NCI-H748 (cell line): ENCODE measurements around the gene SSUH2.
A peak's percentile ranks its signal among the peaks of the same experiment; 100 is the strongest.

Source experiments
- DNase-seq: peaks from one replicate; lab custom pipeline; 2025; ENCODE audit not compliant: unreplicated experiment; lab: John Stamatoyannopoulos, UW

Gene SSUH2

DNA sequence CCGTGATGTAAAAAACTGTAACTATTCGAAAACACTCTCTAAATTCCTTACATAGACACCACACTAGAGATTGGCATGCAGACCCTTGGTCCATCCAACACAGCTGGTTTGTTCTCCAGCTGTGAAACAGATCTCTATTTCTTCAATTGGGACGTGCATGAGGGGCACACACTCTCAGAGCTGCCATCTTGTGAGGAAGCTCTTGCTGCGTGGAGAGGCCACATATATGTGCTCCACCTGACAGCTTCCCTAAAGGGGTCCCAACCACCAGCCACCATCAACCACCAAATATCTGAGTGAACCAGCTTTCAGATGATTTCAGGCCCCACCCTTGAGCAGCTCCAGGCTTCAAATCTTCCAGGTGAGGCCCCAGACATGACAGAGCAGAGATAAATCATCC lies 25.6 kb downstream of the SSUH2 start:
- no peak for DNase-seq

DNA sequence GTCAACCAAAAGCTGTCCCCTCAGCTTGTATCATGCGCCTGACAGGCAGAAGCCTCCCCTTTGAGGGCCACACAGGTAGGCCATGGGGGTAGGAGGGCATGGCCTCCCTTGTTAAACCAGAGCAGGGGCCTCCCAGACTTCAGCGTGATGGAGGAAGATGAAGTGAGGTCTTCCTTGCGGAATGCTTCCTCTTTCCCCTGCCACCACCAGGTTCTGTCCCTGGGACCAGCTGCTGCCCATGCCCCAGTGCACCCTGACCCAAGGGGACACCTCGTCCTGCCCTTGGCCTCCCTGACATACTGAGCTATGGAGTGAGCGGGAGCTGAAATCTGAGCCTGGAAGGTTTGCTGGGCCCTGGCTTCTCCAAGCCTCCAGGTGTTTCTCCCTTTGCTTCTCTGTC lies 26.7 kb downstream of the SSUH2 start:
- DNase-seq = no peak

DNA sequence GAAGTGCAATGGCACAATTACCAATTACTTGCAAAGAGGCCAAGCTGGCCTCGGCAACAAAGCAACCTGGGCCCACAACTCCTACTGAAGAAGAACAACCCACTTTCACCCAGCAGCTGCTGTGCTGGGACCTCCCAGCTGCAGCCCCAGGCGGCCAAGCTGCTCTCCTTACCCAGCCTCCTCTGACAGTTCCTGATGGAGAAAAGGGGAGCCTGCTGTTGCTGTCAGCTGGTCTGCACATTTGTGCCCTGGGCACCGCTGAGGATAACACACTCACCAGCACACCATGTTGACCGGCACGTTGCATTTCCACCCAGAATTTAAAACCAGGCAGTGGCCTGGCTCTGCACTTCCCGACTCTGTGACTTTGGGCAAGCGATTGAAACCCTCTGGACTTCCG lies 33.6 kb downstream of the SSUH2 start:
- DNase-seq = no peak

DNA sequence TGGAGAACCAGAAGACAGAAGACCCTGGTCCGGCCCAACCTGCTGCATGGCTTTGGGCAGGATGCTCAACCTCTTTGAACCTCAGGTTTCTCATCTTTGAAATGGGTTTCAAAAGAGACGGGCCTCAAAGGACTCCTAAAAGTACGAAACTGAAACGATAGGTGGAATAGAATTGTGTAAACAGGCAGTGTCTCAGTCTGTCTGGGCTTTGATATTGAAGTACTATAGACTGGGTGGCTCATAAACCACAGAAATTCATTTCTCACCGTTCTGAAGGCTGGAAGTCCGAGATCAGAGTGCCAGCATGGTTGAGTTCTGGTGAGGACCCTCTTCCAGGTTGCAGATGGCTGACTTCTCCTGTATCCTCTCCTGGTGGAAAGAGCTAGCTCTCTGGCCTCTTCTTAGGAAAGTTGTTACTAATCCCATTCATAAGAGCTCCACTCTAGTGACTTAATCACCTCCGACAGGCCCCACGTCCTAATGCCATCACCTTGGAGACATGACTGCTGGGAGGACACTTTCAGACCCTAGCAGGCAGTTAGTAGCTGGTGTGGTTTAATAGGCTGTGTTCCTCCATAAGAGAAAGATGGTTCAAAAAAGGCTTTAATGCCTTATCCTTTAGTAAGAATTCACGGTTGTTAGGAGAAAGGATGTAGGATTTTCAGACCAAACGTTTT lies 35.7 kb downstream of the SSUH2 start:
- no peak for DNase-seq

DNA sequence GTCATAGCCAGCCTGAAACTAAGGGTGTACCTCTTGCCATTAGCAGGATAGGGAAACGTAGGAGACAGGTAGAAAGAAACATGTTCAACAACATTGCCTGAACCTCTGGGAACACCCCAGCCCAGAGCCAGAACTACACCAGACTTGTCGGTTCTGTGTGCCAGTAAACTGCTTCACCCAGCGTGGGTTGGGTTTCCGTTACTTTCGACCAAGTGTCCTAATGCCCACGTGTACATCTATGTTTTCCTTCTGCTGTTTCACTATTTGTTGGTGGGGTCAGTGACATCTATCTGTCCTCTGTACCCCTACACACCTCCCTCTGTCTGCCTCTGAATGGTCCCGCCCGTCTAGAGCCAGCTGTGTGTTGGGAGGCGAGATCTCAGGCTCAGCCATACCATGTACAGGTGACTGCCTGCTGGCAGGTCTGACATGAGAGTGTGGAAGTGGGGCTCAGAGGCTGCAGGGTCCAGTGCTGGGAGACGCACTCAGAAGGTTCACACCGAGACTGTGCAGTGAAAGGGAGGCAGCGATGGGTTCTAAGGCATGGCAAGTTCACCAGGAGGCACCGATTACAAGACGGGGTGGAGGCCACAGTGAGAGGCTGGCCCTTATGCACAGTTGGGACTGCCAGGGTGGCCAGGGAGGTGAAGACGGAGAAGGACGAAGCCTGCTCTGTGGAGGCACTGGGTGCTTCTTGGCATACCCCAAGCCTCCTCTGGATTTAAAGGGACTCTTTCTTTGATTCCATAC lies 36.4 kb downstream of the SSUH2 start:
- DNase-seq = no peak

DNA sequence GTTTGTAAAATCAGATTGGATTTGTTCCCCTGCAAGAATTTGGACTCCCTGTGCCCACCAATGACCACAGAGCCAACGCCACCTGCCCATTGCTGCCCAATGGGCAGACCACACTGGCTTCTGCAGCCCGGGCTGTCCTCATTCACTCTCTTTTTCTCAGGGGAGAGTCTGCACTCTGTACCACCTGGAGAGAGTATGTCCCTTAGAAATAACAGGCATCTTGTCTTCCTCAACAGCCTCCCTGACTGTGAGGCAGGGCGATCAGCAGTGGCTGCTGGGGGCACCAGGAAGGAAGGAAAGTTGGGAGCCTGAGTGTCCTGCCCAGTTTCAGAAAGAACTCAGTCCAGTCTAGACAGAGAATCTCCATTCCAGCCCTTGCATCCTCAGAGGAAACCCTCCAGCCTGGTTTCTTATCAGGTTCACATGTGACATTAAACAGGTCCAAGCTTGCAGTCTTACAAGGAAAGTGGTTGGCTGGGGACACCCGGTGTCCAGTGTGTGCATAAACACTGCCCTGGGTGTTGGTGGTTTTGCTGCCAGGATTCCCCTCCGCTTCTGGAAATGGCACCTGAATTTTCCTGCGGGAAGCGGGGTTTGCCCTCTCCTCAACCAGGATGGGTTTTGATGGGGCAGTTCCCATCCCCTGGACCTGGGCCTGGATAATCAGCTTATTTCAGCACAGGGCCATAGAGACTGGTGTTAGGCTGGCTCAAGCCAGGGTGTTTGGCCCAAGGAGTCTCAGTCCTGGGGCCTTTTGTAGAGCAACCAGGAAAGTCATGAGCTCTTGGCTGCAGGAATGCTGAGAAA lies 37.2 kb downstream of the SSUH2 start:
- DNase-seq = peak; percentile 19

DNA sequence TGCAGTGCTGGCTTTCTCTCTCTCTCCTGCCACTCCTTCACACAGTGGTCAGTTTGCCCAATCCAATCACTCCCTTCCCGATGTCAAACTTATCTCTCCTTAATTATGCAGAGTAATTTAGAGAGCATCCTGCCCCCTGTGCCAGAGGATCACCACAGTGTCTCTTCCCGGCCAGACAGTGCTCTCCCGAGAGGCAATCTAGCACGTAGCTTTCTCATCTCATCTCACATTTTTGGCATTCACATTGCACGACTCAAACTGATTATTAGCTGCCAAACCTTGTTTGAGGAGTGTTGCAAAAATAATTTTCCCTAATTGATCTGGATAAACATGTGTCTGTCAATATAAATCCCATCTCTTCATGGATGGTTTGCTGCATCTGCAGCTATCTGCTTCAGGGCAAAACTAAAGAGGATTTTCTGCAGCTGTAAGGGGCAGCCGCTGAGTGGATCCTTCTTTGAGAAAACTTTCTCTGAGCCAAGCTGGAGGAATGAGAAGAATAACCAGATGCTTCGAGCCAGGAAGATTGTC lies 37.8 kb downstream of the SSUH2 start:
- no peak for DNase-seq

DNA sequence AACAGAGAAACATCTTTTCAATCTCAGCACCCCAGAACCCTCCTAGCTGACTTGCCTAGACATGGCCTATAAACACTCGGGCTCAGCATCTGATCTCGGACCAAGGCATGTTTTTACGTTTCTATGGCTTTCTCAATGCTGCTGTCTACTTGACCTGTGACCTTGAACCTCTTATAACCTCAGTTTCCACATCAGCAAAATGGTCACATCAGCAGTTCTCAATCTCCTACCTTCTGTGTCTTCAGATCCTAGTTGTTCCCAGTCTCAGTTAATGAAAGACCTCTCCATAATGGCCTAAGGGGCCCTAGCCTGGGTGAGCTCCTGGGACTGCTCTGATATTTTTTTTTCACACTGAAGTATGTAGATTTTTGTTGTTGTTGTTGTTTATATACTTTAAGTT lies 39.6 kb downstream of the SSUH2 start:
- DNase-seq = no peak

DNA sequence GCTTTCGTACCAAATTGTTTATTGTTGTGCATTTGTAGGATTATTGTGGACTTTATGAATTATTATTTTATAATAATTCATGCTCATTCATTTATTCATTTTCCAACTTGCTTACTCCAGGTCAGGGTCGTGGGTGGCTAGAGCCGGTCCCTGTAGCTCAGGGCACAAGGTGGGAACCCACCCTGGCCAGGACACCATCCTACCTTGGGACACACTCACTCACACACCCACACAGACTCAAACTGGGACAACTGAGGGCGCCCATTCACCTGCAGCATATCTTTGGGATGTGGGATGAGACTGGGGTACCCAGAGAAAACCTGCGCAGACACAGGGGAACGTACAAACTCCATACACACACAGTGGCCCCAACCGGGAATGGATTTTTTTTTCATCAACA lies 40.6 kb downstream of the SSUH2 start:
- DNase-seq = no peak

DNA sequence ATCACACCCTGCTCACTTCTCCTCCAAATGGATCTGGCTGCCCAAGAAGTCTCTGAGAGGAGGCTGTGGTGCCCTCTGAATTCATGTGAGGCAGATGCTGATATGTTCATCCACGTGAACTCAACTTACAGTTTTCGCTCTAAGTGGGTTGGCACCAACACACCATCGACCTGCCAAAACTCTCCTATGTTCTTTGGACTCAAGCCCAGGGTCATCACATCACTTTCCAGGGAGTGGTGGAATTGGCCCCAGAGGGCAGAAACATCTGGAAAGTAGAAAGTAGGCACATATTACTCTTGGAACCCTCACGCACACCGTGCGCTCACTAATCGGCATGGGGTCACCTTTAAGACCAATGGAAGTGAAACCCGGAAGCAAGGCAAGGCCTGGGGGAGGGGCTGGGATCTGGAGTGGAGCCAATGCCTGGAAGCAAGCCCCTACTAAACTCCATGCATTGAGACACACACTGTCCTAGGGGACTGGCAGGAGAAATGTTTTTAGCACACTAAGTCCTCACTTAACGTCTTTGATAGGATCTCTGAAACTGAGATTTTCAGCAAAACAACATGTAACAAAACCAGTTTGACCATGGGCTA lies 41.4 kb downstream of the SSUH2 start:
- no peak for DNase-seq

DNA sequence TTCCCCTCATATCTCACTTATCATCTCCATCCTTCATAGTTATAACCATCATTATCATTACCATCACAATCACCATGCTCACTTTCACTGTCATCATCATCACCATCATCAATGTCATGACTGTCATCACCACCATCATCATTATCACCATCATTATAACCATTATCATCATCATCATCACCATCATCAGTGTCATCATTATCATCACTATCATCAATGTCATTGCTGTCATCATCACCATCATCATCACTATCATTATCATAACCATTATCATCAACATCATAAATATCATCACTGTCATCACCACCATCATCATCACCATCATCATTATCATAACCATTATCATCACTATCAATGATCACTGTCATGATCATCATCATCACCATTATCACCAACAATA lies 44.1 kb downstream of the SSUH2 start:
- DNase-seq = no peak

DNA sequence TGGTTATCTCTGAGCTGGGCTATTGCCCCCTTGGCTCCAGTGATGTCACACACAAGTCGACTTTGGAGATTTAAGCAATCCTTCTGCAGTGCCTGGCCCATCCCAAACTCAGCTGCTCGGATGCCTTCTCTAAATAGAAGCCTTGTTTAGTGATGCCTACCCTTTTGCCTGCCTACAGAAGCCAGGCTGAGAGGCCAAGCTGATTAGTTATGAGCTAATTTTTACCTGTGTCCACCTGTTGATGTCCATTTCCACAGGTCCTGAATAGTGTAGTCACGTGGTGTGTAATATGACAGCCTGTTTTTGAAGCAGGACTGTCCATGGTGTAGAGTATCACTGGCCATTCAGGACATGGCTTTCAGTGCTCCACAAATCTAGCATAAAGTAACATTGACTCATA lies 45.5 kb downstream of the SSUH2 start:
- no peak for DNase-seq

DNA sequence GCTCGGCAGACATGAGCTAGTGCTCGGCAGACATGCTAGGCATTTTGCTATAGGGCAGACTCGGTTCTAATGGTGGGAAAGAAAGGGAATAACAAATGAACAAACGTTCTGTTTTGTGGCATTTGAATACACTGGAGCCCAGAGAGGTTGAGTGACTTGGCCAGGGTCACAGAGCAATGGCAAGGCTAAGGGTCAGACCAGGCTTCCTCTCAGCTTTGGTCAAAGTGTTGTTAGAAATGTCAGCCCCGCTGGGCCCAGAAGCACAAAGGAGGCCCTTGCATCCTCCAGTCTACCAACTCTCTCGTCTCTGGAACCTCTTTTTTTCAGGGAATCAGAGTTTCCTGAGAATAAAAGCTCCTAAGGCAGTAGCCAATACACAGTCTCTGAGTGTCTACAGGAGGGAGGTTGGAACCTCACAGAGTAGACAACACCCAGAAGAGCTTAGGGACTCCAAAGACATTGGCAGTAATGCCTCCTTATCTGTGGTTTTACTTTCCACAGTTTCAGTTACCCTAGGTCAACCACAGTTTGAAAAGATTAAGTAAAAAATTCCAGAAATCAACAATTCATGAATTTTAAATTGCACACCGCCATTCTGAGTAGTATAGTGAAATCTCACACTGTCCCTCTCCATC lies 47.3 kb downstream of the SSUH2 start:
- DNase-seq = no peak

DNA sequence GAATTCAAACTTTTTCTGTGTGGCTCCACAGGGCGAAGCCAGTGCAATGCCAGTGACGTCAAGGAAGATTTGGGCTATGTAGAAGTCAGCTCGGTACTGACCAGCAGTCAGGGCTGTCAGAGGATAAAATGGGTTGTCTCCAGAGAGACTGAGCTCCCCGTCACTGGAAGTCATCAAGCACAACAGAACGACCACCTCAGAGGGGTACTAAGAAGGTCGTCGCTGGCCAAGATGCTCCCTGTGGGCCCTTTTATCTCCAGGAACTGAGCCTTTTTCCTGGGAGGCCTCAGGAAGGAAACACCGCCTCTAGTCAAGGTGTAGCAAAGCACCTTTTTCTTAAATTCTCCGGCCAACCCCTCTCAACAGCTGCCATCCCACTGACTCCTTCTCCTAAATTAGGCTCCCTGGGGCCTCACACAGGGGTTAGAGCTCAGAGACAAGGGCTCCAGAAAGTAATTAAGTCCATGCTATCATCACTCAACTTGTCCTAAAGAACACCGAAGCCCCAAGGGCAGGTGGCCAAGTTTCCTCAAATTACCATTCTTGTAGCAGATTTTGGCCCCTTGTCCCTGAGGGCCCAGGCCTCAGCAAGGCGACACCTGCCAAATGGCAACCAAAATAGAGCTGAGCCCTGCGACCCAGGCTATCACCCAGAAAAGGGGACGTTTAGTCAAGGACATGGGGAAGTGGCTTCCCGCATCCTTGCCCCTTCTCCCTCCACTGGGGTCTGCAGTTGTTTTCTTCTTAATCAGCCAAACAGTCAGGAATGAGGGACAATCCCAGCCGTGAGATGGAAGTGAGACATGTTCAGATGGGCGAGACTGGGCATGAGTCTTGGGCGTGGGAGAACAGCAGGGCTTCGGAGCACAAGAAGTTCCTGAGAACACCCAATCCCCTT lies 48.0 kb downstream of the SSUH2 start:
- DNase-seq = no peak

DNA sequence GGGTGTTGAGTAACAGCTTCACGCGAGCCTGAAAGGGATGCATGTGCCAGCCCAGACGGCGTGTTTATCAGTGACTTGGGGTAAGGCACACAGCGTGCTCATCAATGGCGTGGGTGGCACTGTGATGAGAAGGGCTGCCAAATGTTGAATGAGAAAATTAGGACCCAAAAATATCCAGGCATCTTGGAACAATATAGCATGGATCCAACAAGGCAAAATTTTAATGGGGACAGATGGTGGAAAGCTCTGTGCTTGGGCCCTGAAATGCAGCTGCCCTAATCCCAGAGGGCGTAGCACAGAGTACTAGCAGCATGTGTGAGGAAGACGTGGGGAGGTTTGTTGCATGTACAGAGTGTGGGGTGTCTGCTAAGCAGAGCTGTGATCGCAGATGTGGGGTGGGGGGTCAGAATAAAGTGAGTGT lies 48.9 kb downstream of the SSUH2 start:
- DNase-seq = no peak

DNA sequence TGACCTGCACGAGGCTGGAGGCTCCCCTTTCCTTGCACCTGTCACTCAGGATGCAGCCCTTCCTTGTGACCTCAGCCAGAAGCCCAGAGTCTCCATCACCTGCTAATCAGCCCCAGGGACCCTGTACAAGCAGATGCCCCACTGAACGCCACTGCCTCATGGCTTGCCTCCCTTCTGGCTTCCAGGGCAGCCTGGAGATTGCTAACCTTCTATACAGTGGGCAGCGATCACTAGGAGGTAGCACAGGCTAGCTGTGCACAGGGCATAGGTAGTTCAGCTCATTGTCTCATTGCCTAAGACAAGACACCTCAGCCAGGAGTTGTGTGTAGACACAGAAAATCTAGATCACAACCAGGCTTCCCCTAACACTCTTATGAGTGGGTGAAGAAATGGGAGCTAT lies 49.3 kb downstream of the SSUH2 start:
- no peak for DNase-seq

DNA sequence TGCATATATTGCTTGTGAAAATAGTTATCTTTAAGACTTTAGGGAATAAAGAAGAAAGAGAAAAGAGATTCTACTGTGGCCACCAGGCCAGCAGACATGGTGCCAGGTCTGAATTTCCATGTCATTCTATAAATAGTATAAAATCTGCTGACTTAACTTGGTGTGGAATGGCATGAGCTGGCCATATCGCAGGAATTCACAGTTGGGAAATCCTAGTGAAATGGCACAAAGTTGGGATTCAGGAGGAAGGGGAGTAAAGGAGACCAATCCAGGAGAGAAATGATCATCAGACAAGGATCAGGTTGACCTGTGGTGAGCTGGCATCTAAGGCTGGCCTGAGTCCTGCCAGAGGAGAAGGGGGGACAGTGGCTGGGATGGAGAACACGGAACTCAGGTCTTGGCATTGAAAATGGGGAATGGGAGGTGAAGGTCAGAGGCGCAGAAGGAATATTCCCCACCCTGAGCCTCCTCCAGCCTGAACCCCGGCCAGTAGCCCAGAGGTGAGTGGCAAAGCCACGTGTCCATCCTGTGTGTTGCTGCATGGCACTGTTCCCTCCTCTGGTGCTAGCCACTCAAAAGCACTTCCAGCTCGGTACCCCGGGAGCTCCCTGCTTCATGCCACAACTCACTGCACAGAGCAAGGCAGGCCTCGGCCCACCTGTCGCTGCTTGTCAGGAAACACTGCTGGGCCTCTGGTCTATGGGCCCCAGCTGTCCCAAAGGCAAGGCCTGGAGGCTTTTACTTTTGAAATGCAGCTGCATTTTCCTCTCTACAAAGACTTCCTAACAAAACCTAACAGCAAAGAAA lies 51.4 kb downstream of the SSUH2 start:
- no peak for DNase-seq

DNA sequence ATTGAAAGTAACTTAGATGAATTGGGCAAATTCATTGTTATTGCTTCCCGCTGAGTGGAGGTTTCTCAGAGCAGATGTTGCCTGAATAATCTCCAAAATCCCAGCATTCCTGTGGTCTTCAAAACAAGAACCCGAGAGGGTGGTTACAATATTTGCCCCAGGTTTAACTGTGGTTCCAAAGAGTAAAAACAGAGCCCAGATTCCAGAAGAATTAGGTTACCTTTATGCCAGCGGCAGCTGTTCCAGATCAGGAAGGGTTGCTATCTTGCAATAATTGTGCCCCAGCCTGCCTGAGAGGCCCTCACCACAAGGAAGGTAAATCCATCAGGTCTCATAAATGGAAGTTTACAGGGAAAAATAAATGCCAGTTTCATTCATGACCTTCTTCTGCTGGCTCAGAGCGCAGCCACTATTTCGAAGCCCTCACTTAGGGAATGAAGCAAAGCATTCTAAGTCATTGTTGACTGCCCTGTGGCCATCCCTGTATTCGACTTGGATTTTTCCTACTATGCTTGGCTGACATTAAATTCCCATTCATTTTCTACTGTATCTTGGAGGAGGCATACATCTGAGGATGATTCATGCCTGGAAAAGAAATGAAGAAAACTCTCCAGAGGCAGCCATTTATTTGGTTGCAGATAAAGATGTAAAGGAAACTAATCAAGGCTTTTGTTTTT lies 54.6 kb downstream of the SSUH2 start:
- no peak for DNase-seq

DNA sequence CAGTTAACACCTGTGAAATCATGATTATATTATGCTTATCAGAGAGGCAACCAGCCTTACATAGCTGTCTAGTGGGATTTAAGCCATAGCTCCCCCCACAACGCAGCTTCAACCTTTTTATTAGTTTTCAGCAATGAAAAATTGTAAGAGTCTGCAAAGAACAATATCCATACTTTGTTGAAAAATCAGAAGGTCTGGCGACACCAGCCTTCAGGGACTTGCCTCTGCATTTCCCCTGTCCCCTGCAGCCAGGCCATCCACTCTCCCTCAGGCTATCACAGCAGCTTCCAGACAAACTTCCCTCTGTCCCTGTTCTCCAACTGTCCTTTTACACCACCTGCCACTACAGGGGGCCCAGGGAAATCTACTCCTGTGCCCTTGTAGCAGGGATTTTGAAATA lies 59.9 kb downstream of the SSUH2 start:
- DNase-seq = no peak
